Measurements from ENCODE around the gene CD9. TPM values are rescaled to one million over a fixed set of nuclear protein-coding genes. Genes with fewer than 3 reads are reported as not detected.

CD9 gene
- total RNA-seq, 1 donor from 2014 or later: 241 TPM

DNA sequence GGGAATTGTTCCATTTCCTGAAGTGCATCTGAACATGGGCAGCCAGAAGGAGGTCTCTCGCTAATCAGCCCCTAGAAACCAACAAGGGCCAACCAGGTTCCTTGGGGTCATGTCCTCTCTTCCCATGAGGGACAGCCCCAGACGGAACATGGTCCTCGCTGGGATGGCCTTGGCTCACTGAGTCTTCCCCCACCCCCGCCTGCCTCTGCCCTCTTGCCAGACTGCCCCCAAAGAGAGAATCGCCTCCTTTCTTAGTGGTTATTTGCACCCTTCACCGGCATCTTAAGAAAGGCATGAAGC, 36.4 kb downstream of the CD9 start:
- TF ChIP-seq, protein P1, sequence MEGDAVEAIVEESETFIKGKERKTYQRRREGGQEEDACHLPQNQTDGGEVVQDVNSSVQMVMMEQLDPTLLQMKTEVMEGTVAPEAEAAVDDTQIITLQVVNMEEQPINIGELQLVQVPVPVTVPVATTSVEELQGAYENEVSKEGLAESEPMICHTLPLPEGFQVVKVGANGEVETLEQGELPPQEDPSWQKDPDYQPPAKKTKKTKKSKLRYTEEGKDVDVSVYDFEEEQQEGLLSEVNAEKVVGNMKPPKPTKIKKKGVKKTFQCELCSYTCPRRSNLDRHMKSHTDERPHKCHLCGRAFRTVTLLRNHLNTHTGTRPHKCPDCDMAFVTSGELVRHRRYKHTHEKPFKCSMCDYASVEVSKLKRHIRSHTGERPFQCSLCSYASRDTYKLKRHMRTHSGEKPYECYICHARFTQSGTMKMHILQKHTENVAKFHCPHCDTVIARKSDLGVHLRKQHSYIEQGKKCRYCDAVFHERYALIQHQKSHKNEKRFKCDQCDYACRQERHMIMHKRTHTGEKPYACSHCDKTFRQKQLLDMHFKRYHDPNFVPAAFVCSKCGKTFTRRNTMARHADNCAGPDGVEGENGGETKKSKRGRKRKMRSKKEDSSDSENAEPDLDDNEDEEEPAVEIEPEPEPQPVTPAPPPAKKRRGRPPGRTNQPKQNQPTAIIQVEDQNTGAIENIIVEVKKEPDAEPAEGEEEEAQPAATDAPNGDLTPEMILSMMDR (IDR thresholded peaks at IDR 0.05; ENCODE audit: insufficient read depth, low read length, poor library complexity, severe bottlenecking): no peak
- peaks cover 4% of the 10 kb centered on the region for H3K36me3 ChIP-seq (ENCODE audit: control insufficient read depth, insufficient read depth, low read length)

DNA sequence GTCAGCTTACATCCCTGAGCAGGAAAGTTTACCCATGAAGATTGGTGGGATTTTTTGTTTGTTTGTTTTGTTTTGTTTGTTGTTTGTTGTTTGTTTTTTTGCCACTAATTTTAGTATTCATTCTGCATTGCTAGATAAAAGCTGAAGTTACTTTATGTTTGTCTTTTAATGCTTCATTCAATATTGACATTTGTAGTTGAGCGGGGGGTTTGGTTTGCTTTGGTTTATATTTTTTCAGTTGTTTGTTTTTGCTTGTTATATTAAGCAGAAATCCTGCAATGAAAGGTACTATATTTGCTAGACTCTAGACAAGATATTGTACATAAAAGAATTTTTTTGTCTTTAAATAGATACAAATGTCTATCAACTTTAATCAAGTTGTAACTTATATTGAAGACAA, 37.6 kb downstream of the CD9 start:
- TF ChIP-seq, protein P1 (IDR thresholded peaks at IDR 0.05; ENCODE audit: insufficient read depth, low read length, poor library complexity, severe bottlenecking): no peak
- H3K27me3 ChIP-seq (ENCODE audit: control insufficient read depth, insufficient read depth, low read length): no peaks in the 10 kb centered on the region
- peaks cover 4% of the 10 kb centered on the region for H3K36me3 ChIP-seq (ENCODE audit: control insufficient read depth, insufficient read depth, low read length)
- H3K4me3 ChIP-seq (ENCODE audit: low read depth, low read length): no peak overlapping the region
- no peak for DNase-seq (ENCODE audit: low read depth)

More for the DNA sequence above, 36.4 kb downstream of the CD9 start:
- Histone ChIP-seq H3K4me3 (ENCODE audit: low read depth, low read length) (no peak overlapping the region), H3K27me3 (ENCODE audit: control insufficient read depth, insufficient read depth, low read length) (no peaks in the 10 kb centered on the region)
- DNase-seq (ENCODE audit: low read depth): no peak

DNA sequence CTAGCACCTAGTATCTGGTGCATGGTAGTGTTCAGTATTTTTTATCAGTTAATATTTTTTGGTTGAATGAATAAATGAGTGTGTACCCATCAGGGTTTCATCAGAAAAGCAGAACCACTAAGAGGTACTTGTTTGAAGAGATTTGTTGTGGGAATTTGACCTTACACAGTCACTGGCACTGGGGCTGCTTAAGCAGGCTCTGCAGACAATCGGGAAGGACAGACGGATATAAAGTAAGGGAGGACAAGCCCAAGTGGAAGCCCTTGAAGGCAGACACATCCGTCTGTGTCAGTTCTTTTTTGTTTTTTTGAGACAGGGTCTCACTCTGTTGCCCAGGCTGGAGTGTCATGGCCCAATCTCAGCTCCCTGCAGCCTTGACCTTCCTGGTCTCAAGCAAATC, 38.7 kb downstream of the CD9 start:
- TF ChIP-seq, protein P1 (IDR thresholded peaks at IDR 0.05; ENCODE audit: insufficient read depth, low read length, poor library complexity, severe bottlenecking): no peak
- Histone ChIP-seq H3K36me3 (ENCODE audit: control insufficient read depth, insufficient read depth, low read length) (peaks cover 2% of the 10 kb centered on the region), H3K4me3 (ENCODE audit: low read depth, low read length) (no peak overlapping the region), H3K27me3 (ENCODE audit: control insufficient read depth, insufficient read depth, low read length) (no peaks in the 10 kb centered on the region)
- no peak for DNase-seq (ENCODE audit: low read depth)

DNA sequence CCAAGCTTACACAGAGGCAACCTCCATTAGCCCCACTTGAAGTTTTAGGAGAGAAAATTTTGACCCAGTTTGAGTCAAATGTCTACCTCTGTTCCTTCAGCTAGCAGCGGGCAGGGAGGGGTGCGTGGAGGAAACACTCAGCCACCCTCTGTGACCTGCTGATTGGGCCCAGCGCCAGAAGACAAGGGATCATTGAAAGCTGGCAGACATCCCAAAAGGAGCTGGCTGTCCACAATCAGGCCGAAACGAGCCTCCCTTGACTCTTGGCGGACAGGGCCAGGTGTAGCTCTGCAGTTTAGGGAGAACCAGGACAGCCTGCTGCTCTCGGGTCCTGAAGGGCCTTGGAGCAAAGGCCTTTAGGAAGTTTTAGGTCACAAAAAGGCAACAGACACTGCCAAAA, 41.3 kb downstream of the CD9 start:
- TF ChIP-seq, protein P1 (IDR thresholded peaks at IDR 0.05; ENCODE audit: insufficient read depth, low read length, poor library complexity, severe bottlenecking): no peak
- H3K27me3 ChIP-seq (ENCODE audit: control insufficient read depth, insufficient read depth, low read length): no peaks in the 10 kb centered on the region
- no peak for DNase-seq (ENCODE audit: low read depth)
- H3K36me3 ChIP-seq (ENCODE audit: control insufficient read depth, insufficient read depth, low read length): peaks cover 1% of the 10 kb centered on the region
- H3K4me3 ChIP-seq (ENCODE audit: low read depth, low read length): no peak overlapping the region

DNA sequence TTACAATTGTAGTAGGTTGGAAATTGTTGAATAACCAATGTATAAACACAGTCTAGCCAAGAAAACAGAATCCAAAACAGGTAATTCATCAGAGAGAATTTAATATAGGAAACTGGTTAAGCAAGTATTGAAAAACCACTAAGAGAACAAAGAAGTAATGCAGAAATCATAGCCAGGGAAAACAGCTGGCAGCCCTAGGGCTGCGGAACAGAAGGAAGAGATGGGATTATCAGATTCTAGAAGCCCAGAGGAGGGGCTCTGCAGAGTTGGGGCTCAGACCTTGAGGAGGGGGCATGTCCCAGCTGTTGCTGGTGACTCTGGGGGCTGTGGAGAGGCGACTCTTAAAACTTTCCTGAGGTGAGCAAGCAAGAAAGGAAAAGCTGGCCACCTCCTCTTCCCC, 49.4 kb downstream of the CD9 start:
- Histone ChIP-seq H3K4me3 (ENCODE audit: low read depth, low read length) (no peak overlapping the region), H3K36me3 (ENCODE audit: control insufficient read depth, insufficient read depth, low read length) (no peaks in the 10 kb centered on the region), H3K27me3 (ENCODE audit: control insufficient read depth, insufficient read depth, low read length) (no peaks in the 10 kb centered on the region)
- no peak for DNase-seq (ENCODE audit: low read depth)
- TF ChIP-seq, protein P1 (IDR thresholded peaks at IDR 0.05; ENCODE audit: insufficient read depth, low read length, poor library complexity, severe bottlenecking): no peak

- TF ChIP-seq, protein P1 (IDR thresholded peaks at IDR 0.05; ENCODE audit: insufficient read depth, low read length, poor library complexity, severe bottlenecking): no peak
- no peak for DNase-seq (ENCODE audit: low read depth)
- no peak overlapping the region for H3K4me3 ChIP-seq (ENCODE audit: low read depth, low read length)
- H3K36me3 ChIP-seq (ENCODE audit: control insufficient read depth, insufficient read depth, low read length): no peaks in the 10 kb centered on the region
- no peaks in the 10 kb centered on the region for H3K27me3 ChIP-seq (ENCODE audit: control insufficient read depth, insufficient read depth, low read length)
These were observed 50.1 kb downstream of the CD9 start for GRCh38 chr12:6250343-6250742.
